DMS 273 (cell line): ENCODE results near the gene CHAMP1.

Experiments used
- DNase-seq: peaks from one replicate; lab custom pipeline; 2025; ENCODE audit not compliant: unreplicated experiment; lab: John Stamatoyannopoulos, UW

CHAMP1 gene

GRCh38 chr13:114299604-114300305 lies 14.5 kb upstream of the CHAMP1 start:
- DNase-seq, result no peak

- DNase-seq, result no peak
These were observed 10.5 kb upstream of the CHAMP1 start for GRCh38 chr13:114303700-114304327.

GRCh38 chr13:114304346-114305034 lies 9.8 kb upstream of the CHAMP1 start:
- no peak for DNase-seq

GRCh38 chr13:114309086-114309485 lies 5.2 kb upstream of the CHAMP1 start:
- DNase-seq, result no peak

GRCh38 chr13:114309806-114310410 lies 4.4 kb upstream of the CHAMP1 start:
- peak; percentile 85 for DNase-seq

- DNase-seq, result no peak
These were observed 3.3 kb upstream of the CHAMP1 start for GRCh38 chr13:114310956-114311355.

- no peak for DNase-seq
These were observed 2.9 kb upstream of the CHAMP1 start for GRCh38 chr13:114311387-114311786.

GRCh38 chr13:114311908-114312307 lies 2.4 kb upstream of the CHAMP1 start:
- peak; percentile 43 for DNase-seq

- no peak for DNase-seq
These were observed 1.0 kb upstream of the CHAMP1 start for GRCh38 chr13:114313061-114313860.

GRCh38 chr13:114315074-114315785 lies 927 bp downstream of the CHAMP1 start:
- no peak for DNase-seq

GRCh38 chr13:114318624-114319023 lies 4.3 kb downstream of the CHAMP1 start:
- no peak for DNase-seq

GRCh38 chr13:114319441-114319913 lies 5.2 kb downstream of the CHAMP1 start:
- no peak for DNase-seq

- no peak for DNase-seq
These were observed 5.8 kb downstream of the CHAMP1 start for GRCh38 chr13:114320065-114320464.

- DNase-seq, result no peak
These were observed 7.0 kb downstream of the CHAMP1 start for GRCh38 chr13:114321256-114321655.

- no peak for DNase-seq
These were observed 9.0 kb downstream of the CHAMP1 start for GRCh38 chr13:114323349-114323748.

- DNase-seq, result no peak
These were observed 10.0 kb downstream of the CHAMP1 start for GRCh38 chr13:114324334-114324733.

- no peak for DNase-seq
These were observed 11.4 kb downstream of the CHAMP1 start for GRCh38 chr13:114325729-114326128.

- no peak for DNase-seq
These were observed 13.7 kb downstream of the CHAMP1 start for GRCh38 chr13:114328034-114328433.

- no peak for DNase-seq
These were observed 14.3 kb downstream of the CHAMP1 start for GRCh38 chr13:114328595-114328994.

GRCh38 chr13:114330086-114330485 lies 15.8 kb downstream of the CHAMP1 start:
- DNase-seq, result no peak
